22Rv1 (cell line): ENCODE results near the gene LZTS2.

Experiments
- ZFX ChIP-seq: fragments of 450-650 bp; IDR thresholded peaks from 2 replicates; pipeline ENCODE4 v1.6.1; 2017; ENCODE audit warnings: antibody characterized with exemption, borderline replicate concordance
- TF ChIP-seq, protein P1 (sequence below): fragments of 450-650 bp; IDR thresholded peaks from 2 replicates; pipeline ENCODE4 v1.5.1; 2017; ENCODE audit warnings: mild to moderate bottlenecking

GRCh38 chr10:100983868-100984671 is 15.5 kb upstream of the LZTS2 start:
- TF ChIP-seq, protein P1, sequence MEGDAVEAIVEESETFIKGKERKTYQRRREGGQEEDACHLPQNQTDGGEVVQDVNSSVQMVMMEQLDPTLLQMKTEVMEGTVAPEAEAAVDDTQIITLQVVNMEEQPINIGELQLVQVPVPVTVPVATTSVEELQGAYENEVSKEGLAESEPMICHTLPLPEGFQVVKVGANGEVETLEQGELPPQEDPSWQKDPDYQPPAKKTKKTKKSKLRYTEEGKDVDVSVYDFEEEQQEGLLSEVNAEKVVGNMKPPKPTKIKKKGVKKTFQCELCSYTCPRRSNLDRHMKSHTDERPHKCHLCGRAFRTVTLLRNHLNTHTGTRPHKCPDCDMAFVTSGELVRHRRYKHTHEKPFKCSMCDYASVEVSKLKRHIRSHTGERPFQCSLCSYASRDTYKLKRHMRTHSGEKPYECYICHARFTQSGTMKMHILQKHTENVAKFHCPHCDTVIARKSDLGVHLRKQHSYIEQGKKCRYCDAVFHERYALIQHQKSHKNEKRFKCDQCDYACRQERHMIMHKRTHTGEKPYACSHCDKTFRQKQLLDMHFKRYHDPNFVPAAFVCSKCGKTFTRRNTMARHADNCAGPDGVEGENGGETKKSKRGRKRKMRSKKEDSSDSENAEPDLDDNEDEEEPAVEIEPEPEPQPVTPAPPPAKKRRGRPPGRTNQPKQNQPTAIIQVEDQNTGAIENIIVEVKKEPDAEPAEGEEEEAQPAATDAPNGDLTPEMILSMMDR = no peak
- TF ChIP-seq ZFX = no peak
